Liver (tissue), 9 donors: ENCODE measurements around the gene UPK1A. TPM values are rescaled to one million over a fixed set of nuclear protein-coding genes. Genes with fewer than 3 reads are reported as not detected.

Source experiments
- DNase-seq: peaks from one replicate; pipeline ENCODE4 v3.0.0-alpha.2; 2017; ENCODE audit warnings: low spot score
- H3K27ac ChIP-seq, 2 donors: one replicate each; pipeline ENCODE4 v1.7.0; 2013; ENCODE audit warnings: inconsistent platforms in 2 of 2, low read length in 2 of 2, control low read depth in 1 of 2, low read depth in 1 of 2, mild to moderate bottlenecking in 1 of 2
- H3K27me3 ChIP-seq, 4 donors: one replicate each; pipeline versions ENCODE4 v1.6.1 to v1.7.0; 2013; ENCODE audit warnings: low read length in 3 of 4, inconsistent platforms in 1 of 4, mild to moderate bottlenecking in 1 of 4, moderate library complexity in 1 of 4; ENCODE audit not compliant: control insufficient read depth in 4 of 4, insufficient read depth in 4 of 4
- H3K36me3 ChIP-seq, 4 donors: one replicate each; pipeline versions ENCODE4 v1.6.1 to v1.7.0; 2013; ENCODE audit warnings: low read length in 3 of 4, mild to moderate bottlenecking in 3 of 4, low read depth in 1 of 4, moderate library complexity in 1 of 4; ENCODE audit not compliant: control insufficient read depth in 4 of 4, insufficient read depth in 3 of 4
- H3K4me1 ChIP-seq, 4 donors: one replicate each; pipeline versions ENCODE4 v1.6.1 to v1.7.0; 2013; ENCODE audit warnings: low read length in 3 of 4, mild to moderate bottlenecking in 3 of 4, moderate library complexity in 1 of 4; ENCODE audit not compliant: control insufficient read depth in 4 of 4, insufficient read depth in 4 of 4
- H3K4me3 ChIP-seq, 3 donors: one replicate each; pipeline versions ENCODE4 v1.6.1 to v1.7.0; 2013; ENCODE audit warnings: low read length in 3 of 3, control low read depth in 1 of 3, low read depth in 1 of 3, mild to moderate bottlenecking in 1 of 3
- H3K9ac ChIP-seq, 2 donors: one replicate each; pipeline ENCODE4 v1.7.0; 2013; ENCODE audit warnings: low read length in 2 of 2, mild to moderate bottlenecking in 2 of 2, moderate library complexity in 2 of 2, control low read depth in 1 of 2, low read depth in 1 of 2
- H3K9me3 ChIP-seq, 4 donors: one replicate each; pipeline versions ENCODE4 v1.6.1 to v1.7.0; 2013; ENCODE audit warnings: low read length in 3 of 4; ENCODE audit not compliant: control insufficient read depth in 4 of 4
- EGR1 ChIP-seq, 2 donors: IDR thresholded peaks; 2 replicates each; pipeline ENCODE4 v1.6.1; 2016 to 2018; ENCODE audit warnings: antibody characterized with exemption in 2 of 2, low read depth in 2 of 2
- FOXA1 ChIP-seq: IDR thresholded peaks from 2 replicates; pipeline ENCODE4 v1.6.1; 2016; ENCODE audit warnings: antibody characterized with exemption
- FOXA2 ChIP-seq: IDR thresholded peaks from 2 replicates; pipeline ENCODE4 v1.6.1; 2016; ENCODE audit warnings: antibody characterized with exemption
- GABPA ChIP-seq, 2 donors: IDR thresholded peaks in 1 of 2; conservative IDR thresholded peaks in 1 of 2; 2 replicates each; pipeline ENCODE4 v1.6.1; 2016; ENCODE audit warnings: antibody characterized with exemption in 2 of 2, mild to moderate bottlenecking in 1 of 2, moderate library complexity in 1 of 2
- HNF4A ChIP-seq, 2 donors: conservative IDR thresholded peaks; 2 replicates each; pipeline ENCODE4 v1.6.1; 2016; ENCODE audit warnings: antibody characterized with exemption in 2 of 2, mild to moderate bottlenecking in 2 of 2
- HNF4G ChIP-seq: IDR thresholded peaks from 2 replicates; pipeline ENCODE4 v1.6.1; 2016; ENCODE audit warnings: antibody characterized with exemption
- JUND ChIP-seq, 2 donors: IDR thresholded peaks; 2 replicates each; pipeline ENCODE4 v1.6.1; 2016; ENCODE audit warnings: antibody characterized with exemption in 2 of 2
- NR2F2 ChIP-seq: IDR thresholded peaks from 2 replicates; pipeline ENCODE4 v1.6.1; 2016; ENCODE audit warnings: antibody characterized with exemption
- RAD21 ChIP-seq, 2 donors: IDR thresholded peaks; 2 replicates each; pipeline ENCODE4 v1.6.1; 2016; ENCODE audit warnings: antibody characterized with exemption in 2 of 2, mild to moderate bottlenecking in 2 of 2
- RXRA ChIP-seq, 2 donors: IDR thresholded peaks; 2 replicates each; pipeline ENCODE4 v1.6.1; 2017 to 2018; ENCODE audit warnings: antibody characterized with exemption in 2 of 2, mild to moderate bottlenecking in 1 of 2
- SP1 ChIP-seq: IDR thresholded peaks from 2 replicates; pipeline ENCODE4 v1.6.1; 2018; ENCODE audit warnings: antibody characterized with exemption, mild to moderate bottlenecking
- TAF1 ChIP-seq: conservative IDR thresholded peaks from 2 replicates; pipeline ENCODE4 v1.6.1; 2016; ENCODE audit warnings: antibody characterized with exemption, mild to moderate bottlenecking
- YY1 ChIP-seq: IDR thresholded peaks from 2 replicates; pipeline ENCODE4 v1.6.1; 2016; ENCODE audit warnings: antibody characterized with exemption, mild to moderate bottlenecking
- WGBS: extraction: QIAGEN DNeasy Blood & Tissue Kit; methylation state at CpG from one replicate; pipeline ENCODE4 v1.1.7; 2013; 5-methylcytosine and 5-hydroxymethylcytosine counted together
- polyA plus RNA-seq, 2 donors: library from polyadenylated mRNA; stranded (reverse) in 1 of 2; unstranded in 1 of 2; fragments of 200-250 nt in 1 of 2; fragments of >200 nt in 1 of 2; fragmentation: Nextera tagmentation in 1 of 2; extraction: Ambion mirVana in 1 of 2; gene quantifications; one replicate each; pipeline versions ENCODE4 v1.2.1 to v1.2.3, GENCODE V29; 2013 to 2015
- total RNA-seq, 2 donors: library from RNA; depleted of rRNA; stranded (reverse); fragments of >200 nt; gene quantifications; one replicate each; pipeline ENCODE4 v1.2.3, GENCODE V29; 2014
- TF ChIP-seq, protein P1 (sequence below): IDR thresholded peaks from 2 replicates; pipeline ENCODE4 v1.6.1; 2016; ENCODE audit warnings: antibody characterized with exemption
- TF ChIP-seq, protein P2 (sequence below): IDR thresholded peaks from 2 replicates; pipeline ENCODE4 v1.6.1; 2016; ENCODE audit warnings: antibody characterized with exemption
- TF ChIP-seq, protein P3 (sequence below): IDR thresholded peaks from 2 replicates; pipeline ENCODE4 v1.6.1; 2016; ENCODE audit warnings: antibody characterized with exemption
- TF ChIP-seq, protein P4 (sequence below): fragments of 150-350 bp; IDR thresholded peaks from 2 replicates; pipeline ENCODE4 v1.5.1; 2017; ENCODE audit warnings: improper control_type of control experiment, low read depth, low read length; ENCODE audit not compliant: missing input control
- TF ChIP-seq, protein P5 (sequence below): IDR thresholded peaks from 2 replicates; pipeline ENCODE4 v1.6.1; 2016; ENCODE audit warnings: antibody characterized with exemption, mild to moderate bottlenecking
- donor health status: healthy.
- donor health status: healthy.
- donor health status: healthy.
- donor health status: healthy.
- donor health status: healthy.

UPK1A gene
- total and polyA plus RNA-seq, 4 donors = 0.10 to 0.56 TPM; not detected in 2

DNA sequence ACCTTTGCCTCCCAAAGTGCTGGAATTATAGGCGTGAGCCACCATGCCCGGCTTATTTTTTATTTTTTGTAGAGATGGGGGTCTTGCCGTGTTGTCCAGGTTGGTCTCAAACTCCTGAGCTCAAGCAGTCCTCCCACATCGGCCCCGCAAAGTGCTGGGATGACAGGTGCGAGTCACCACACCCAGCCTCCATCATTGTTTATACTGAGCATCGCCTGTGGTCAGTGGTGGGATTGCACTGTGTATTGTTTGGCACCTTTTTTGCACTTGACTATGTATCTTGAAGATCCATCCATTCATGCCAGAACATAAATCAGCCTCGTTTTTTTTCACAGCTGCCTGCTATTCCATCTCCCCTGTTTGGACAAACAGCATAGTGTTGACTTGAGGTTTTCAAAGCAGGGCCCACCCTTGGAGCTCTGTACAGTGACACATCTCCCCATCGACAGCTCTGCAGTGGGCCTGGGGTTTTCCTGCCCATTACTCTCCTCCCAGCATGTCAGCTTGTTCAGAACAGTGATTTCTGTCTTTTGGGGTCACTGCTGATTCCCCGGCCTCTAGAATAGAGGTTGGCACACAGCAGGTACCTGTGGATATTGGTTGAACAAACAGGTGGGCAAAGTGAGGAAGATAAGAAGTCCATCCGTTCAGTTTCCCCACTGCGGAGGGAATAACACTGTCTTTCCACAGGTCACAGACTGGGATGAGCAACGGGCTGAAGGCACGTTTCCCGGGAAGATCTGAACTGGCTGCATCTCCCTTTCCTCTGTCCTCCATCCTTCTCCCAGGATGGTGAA lies 8.2 kb upstream of the UPK1A start:
- DNase-seq = no peak
- Histone ChIP-seq H3K27me3 (no peaks in the 10 kb centered on the region), H3K4me1 (peaks cover 8 to 13% (median 12%) of the 10 kb centered on the region in 4 donors), H3K36me3 (peaks cover 18 to 51% (median 29%) of the 10 kb centered on the region in 4 donors), H3K9me3 (no peaks in the 10 kb centered on the region), H3K9ac (no peak overlapping the region), H3K4me3 (no peak overlapping the region), H3K27ac (no peak overlapping the region)
- 92% methylated on average over 15 of the region's 15 CpGs for WGBS
- TF ChIP-seq, protein P1, sequence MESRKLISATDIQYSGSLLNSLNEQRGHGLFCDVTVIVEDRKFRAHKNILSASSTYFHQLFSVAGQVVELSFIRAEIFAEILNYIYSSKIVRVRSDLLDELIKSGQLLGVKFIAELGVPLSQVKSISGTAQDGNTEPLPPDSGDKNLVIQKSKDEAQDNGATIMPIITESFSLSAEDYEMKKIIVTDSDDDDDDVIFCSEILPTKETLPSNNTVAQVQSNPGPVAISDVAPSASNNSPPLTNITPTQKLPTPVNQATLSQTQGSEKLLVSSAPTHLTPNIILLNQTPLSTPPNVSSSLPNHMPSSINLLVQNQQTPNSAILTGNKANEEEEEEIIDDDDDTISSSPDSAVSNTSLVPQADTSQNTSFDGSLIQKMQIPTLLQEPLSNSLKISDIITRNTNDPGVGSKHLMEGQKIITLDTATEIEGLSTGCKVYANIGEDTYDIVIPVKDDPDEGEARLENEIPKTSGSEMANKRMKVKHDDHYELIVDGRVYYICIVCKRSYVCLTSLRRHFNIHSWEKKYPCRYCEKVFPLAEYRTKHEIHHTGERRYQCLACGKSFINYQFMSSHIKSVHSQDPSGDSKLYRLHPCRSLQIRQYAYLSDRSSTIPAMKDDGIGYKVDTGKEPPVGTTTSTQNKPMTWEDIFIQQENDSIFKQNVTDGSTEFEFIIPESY = no peak
- TF ChIP-seq RAD21 (IDR thresholded peaks at IDR 0.05) (no peak), FOXA1 (no peak)
- TF ChIP-seq, protein P2, sequence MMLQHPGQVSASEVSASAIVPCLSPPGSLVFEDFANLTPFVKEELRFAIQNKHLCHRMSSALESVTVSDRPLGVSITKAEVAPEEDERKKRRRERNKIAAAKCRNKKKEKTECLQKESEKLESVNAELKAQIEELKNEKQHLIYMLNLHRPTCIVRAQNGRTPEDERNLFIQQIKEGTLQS = no peak

DNA sequence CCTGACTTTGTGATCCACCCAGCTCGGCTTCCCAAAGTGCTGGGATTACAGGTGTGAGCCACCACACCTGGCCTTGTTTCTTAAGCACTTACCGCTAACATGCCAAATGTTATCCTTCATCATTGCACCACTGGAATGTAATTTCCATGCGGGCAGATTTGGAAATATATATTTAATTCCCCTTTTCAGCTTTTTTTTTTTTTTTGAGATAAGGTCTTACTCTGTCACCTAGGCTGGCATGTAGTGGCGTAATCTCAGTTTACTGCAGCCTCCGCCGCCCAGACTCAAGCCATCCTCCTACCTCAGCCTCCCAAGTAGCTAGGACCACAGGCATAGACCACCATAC lies 4.3 kb upstream of the UPK1A start:
- Histone ChIP-seq H3K9me3 (no peaks in the 10 kb centered on the region), H3K4me3 (no peak overlapping the region), H3K27me3 (no peaks in the 10 kb centered on the region), H3K4me1 (peaks cover 8 to 13% (median 12%) of the 10 kb centered on the region in 4 donors), H3K36me3 (peaks cover 12 to 27% (median 15%) of the 10 kb centered on the region in 4 donors), H3K27ac (peak overlapping the region in 1 of 2 donors; percentile 13), H3K9ac (no peak overlapping the region)
- no peak for DNase-seq
- 96% methylated on average over 6 of the region's 6 CpGs for WGBS
- TF ChIP-seq, protein P3, sequence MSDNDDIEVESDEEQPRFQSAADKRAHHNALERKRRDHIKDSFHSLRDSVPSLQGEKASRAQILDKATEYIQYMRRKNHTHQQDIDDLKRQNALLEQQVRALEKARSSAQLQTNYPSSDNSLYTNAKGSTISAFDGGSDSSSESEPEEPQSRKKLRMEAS = no peak
- TF ChIP-seq HNF4A (conservative IDR thresholded peaks at IDR 0.05) = no peak
- TF ChIP-seq YY1 = no peak
- TF ChIP-seq NR2F2 = no peak
- TF ChIP-seq HNF4G = no peak

DNA sequence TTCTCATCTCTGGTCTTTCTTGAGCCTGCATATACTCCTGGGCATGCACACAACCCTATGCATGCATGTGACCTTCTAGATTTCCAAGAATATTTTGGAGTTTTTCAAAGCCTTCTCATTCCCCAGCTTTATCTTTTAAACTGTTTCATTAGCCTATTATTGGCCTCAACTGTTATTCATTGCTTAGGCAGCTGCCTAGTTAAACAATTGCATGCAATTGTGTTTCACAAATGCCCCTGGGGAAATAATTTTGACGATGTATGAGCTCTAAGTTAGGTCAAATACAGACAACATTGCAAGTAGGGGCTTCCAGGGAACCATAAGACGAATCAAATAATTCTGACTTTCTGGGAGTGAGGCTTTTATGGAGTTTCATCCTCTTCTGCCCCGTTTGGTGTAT lies 2.3 kb upstream of the UPK1A start:
- no peaks in the 10 kb centered on the region for H3K9me3 ChIP-seq
- peaks cover 4 to 14% (median 8%) of the 10 kb centered on the region in 4 donors for H3K36me3 ChIP-seq
- no peak for DNase-seq
- H3K27me3 ChIP-seq = no peaks in the 10 kb centered on the region
- H3K27ac ChIP-seq = no peak overlapping the region
- peaks cover 8 to 13% (median 12%) of the 10 kb centered on the region in 4 donors for H3K4me1 ChIP-seq
- WGBS = 76% methylated on average over 3 of the region's 3 CpGs
- no peak overlapping the region for H3K9ac ChIP-seq
- H3K4me3 ChIP-seq = no peak overlapping the region
- TF ChIP-seq RXRA (IDR thresholded peaks at IDR 0.05) (no peak), JUND (IDR thresholded peaks at IDR 0.05) (no peak), TAF1 (no peak), FOXA2 (no peak), GABPA (IDR thresholded peaks at IDR 0.05 in 1 of 2, conservative IDR thresholded peaks at IDR 0.05 in 1 of 2) (no peak), YY1 (no peak), FOXA1 (no peak), EGR1 (IDR thresholded peaks at IDR 0.05; ENCODE audit: low read depth in 2 of 2) (no peak), NR2F2 (no peak), RAD21 (IDR thresholded peaks at IDR 0.05) (no peak), SP1 (no peak), HNF4G (no peak), HNF4A (conservative IDR thresholded peaks at IDR 0.05) (no peak)
- TF ChIP-seq, protein P2 = no peak
- TF ChIP-seq, protein P4, sequence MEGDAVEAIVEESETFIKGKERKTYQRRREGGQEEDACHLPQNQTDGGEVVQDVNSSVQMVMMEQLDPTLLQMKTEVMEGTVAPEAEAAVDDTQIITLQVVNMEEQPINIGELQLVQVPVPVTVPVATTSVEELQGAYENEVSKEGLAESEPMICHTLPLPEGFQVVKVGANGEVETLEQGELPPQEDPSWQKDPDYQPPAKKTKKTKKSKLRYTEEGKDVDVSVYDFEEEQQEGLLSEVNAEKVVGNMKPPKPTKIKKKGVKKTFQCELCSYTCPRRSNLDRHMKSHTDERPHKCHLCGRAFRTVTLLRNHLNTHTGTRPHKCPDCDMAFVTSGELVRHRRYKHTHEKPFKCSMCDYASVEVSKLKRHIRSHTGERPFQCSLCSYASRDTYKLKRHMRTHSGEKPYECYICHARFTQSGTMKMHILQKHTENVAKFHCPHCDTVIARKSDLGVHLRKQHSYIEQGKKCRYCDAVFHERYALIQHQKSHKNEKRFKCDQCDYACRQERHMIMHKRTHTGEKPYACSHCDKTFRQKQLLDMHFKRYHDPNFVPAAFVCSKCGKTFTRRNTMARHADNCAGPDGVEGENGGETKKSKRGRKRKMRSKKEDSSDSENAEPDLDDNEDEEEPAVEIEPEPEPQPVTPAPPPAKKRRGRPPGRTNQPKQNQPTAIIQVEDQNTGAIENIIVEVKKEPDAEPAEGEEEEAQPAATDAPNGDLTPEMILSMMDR = no peak
- TF ChIP-seq, protein P5, sequence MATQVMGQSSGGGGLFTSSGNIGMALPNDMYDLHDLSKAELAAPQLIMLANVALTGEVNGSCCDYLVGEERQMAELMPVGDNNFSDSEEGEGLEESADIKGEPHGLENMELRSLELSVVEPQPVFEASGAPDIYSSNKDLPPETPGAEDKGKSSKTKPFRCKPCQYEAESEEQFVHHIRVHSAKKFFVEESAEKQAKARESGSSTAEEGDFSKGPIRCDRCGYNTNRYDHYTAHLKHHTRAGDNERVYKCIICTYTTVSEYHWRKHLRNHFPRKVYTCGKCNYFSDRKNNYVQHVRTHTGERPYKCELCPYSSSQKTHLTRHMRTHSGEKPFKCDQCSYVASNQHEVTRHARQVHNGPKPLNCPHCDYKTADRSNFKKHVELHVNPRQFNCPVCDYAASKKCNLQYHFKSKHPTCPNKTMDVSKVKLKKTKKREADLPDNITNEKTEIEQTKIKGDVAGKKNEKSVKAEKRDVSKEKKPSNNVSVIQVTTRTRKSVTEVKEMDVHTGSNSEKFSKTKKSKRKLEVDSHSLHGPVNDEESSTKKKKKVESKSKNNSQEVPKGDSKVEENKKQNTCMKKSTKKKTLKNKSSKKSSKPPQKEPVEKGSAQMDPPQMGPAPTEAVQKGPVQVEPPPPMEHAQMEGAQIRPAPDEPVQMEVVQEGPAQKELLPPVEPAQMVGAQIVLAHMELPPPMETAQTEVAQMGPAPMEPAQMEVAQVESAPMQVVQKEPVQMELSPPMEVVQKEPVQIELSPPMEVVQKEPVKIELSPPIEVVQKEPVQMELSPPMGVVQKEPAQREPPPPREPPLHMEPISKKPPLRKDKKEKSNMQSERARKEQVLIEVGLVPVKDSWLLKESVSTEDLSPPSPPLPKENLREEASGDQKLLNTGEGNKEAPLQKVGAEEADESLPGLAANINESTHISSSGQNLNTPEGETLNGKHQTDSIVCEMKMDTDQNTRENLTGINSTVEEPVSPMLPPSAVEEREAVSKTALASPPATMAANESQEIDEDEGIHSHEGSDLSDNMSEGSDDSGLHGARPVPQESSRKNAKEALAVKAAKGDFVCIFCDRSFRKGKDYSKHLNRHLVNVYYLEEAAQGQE = no peak
- TF ChIP-seq, protein P3 = no peak
